ENCODE results near the gene RNF183. TPM values are rescaled to one million over a fixed set of nuclear protein-coding genes. Genes with fewer than 3 reads are reported as not detected.

Gene RNF183
- total RNA-seq, 1 donor from 2014 or later, result not detected

DNA sequence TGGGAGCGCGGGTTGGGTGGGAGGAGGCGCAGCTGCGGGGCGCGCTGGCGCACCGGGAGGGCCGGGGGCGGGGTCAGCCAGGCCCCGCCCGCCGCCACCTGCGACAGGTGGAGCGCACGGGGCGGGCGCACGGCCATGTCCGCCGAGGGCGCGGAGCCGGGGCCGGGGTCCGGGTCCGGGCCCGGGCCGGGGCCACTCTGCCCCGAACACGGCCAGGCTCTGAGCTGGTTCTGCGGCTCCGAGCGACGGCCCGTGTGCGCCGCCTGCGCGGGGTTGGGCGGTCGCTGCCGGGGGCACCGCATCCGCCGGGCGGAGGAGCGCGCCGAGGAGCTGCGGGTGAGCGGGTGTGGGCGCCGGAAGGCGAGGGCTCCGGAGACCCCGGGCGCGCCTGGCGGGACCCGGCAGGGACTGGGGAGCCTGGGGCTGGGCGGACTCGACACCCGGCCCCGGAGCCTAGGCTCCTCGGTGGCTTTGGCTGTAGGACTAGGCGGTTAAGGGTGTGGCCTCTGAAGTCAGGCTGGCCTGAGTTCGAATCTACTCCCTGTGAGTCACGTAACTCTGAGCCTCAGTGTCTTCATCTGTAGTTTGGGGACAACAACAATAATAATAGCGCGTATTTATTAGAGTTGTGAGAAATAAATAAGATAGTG is 46.4 kb upstream of the RNF183 start, which contains the start of gene BSPRY:
TSS of gene BSPRY (plus strand) at position 97 of the 650 bp plus-strand sequence. CDS start at position 136, 39 bp downstream.
- H3K4me1 ChIP-seq, result peaks cover 13% of the 10 kb centered on the region
- peak; percentile 87 to 95 for ATAC-seq
- DNase-seq, result peak; percentile 53
- peak within 1 kb of the TSS; percentile 66 for H3K4me3 ChIP-seq
- intact Hi-C loops (cut with DNase I), result no loop called here
- H3K27me3 ChIP-seq (ENCODE audit: low read depth), result peaks cover 19% of the 10 kb centered on the region
- TF ChIP-seq, protein P1, sequence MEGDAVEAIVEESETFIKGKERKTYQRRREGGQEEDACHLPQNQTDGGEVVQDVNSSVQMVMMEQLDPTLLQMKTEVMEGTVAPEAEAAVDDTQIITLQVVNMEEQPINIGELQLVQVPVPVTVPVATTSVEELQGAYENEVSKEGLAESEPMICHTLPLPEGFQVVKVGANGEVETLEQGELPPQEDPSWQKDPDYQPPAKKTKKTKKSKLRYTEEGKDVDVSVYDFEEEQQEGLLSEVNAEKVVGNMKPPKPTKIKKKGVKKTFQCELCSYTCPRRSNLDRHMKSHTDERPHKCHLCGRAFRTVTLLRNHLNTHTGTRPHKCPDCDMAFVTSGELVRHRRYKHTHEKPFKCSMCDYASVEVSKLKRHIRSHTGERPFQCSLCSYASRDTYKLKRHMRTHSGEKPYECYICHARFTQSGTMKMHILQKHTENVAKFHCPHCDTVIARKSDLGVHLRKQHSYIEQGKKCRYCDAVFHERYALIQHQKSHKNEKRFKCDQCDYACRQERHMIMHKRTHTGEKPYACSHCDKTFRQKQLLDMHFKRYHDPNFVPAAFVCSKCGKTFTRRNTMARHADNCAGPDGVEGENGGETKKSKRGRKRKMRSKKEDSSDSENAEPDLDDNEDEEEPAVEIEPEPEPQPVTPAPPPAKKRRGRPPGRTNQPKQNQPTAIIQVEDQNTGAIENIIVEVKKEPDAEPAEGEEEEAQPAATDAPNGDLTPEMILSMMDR (IDR thresholded peaks at IDR 0.05), result no peak
- no peaks in the 10 kb centered on the region for H3K36me3 ChIP-seq
- no peak within 1 kb of the TSS for H3K27ac ChIP-seq
- H3K9me3 ChIP-seq, result no peaks in the 10 kb centered on the region

DNA sequence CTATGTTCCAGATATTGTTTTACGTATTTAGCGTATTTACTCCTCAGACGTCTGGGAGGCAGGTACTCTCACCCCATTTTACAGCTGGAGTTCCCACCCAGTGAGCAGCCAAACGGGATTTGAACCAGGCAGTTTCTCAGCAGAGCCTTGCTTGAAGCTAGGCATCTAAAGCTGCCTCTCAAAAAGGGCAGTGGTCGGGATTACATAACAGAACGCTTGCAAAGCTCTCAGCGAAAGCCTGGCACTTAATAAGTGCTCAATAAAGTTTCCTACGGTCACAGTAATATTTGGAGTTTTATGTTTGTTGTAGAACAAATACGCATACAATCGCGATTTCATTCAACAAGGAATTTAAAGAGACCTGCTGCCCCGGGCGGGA is 45.9 kb upstream of the RNF183 start:
- Histone ChIP-seq H3K4me1 (peaks cover 15% of the 10 kb centered on the region), H3K4me3 (peak overlapping the region; percentile 66), H3K36me3 (no peaks in the 10 kb centered on the region), H3K27ac (no peak overlapping the region), H3K27me3 (ENCODE audit: low read depth) (peaks cover 19% of the 10 kb centered on the region), H3K9me3 (no peaks in the 10 kb centered on the region)
- intact Hi-C loops (cut with DNase I), result no loop called here
- TF ChIP-seq, protein P1 (IDR thresholded peaks at IDR 0.05), result no peak
- ATAC-seq (peak in 1 of 2 donors; percentile 16), DNase-seq (no peak)

DNA sequence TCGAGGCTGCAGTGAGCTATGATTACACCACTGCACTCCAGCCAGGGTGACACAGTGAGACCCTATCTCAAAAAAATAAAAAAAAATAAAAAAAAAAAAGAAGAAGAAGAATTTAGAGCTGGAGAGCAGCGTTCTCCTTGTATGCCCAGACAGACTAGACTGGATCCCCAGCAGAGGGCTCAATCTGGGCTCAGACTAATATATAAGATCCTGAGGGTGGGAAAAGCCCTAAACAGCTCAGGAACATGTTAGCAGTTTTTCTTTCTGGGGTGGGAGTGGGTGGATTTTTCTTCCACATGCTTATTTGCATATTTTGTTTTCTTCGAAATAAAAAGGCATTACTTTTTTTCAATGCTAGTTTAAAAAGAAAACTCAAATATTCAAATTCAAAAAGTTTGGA is 45.3 kb upstream of the RNF183 start:
- H3K27me3 ChIP-seq (ENCODE audit: low read depth), result peaks cover 19% of the 10 kb centered on the region
- H3K9me3 ChIP-seq, result no peaks in the 10 kb centered on the region
- DNase-seq (no peak), ATAC-seq (no peak)
- TF ChIP-seq, protein P1 (IDR thresholded peaks at IDR 0.05), result no peak
- intact Hi-C loops (cut with DNase I), result no loop called here
- H3K36me3 ChIP-seq, result no peaks in the 10 kb centered on the region
- peaks cover 20% of the 10 kb centered on the region for H3K4me1 ChIP-seq
- no peak overlapping the region for H3K27ac ChIP-seq
- no peak overlapping the region for H3K4me3 ChIP-seq

DNA sequence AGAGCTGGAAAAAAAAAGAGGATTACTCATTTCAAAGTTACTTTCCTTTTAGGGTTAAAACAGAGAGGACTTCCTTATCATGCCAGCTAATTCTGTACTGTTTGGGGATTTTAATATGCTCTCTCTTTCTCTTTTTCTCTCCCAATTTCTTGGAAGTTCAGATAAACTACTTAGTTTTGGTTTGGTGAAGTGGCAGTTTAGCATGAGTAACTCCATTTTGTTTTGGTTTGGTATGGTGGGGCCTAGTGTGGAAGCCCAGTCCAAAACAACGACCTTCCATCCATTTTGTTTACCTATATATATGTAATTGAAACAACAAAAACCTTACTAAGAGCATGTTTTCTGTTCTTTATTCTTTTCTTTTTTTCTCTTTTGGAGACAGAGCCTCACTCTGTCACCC is 42.5 kb upstream of the RNF183 start:
- Histone ChIP-seq H3K4me1 (peaks cover 20% of the 10 kb centered on the region), H3K27me3 (ENCODE audit: low read depth) (peaks cover 8% of the 10 kb centered on the region), H3K9me3 (no peaks in the 10 kb centered on the region), H3K4me3 (no peak overlapping the region), H3K36me3 (no peaks in the 10 kb centered on the region), H3K27ac (no peak overlapping the region)
- intact Hi-C loops (cut with DNase I), result no loop called here
- DNase-seq (no peak), ATAC-seq (no peak)
- TF ChIP-seq, protein P1 (IDR thresholded peaks at IDR 0.05), result no peak

DNA sequence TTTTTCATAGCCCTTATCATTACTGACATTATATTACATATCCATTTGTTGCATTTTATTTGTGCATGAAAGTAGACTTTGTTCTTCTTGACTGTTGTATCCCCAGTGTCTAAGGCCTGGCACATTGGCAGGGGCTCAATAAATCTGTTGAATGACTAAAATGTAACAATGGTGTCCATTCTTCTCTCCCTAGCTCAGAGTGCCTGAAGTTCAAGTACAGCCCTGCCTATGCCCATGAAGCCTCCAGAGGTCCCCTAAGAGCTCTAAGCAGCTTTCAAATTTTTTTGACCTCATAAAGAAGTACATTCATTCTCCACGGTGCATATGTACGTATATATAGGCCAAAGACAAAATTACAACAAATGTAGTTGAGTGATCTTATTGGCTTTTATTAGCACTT is 42.0 kb upstream of the RNF183 start:
- ATAC-seq (no peak), DNase-seq (no peak)
- H3K27ac ChIP-seq, result no peak overlapping the region
- TF ChIP-seq, protein P1 (IDR thresholded peaks at IDR 0.05), result no peak
- peaks cover 20% of the 10 kb centered on the region for H3K4me1 ChIP-seq
- intact Hi-C loops (cut with DNase I), result no loop called here
- H3K36me3 ChIP-seq, result no peaks in the 10 kb centered on the region
- H3K9me3 ChIP-seq, result no peaks in the 10 kb centered on the region
- H3K4me3 ChIP-seq, result no peak overlapping the region
- H3K27me3 ChIP-seq (ENCODE audit: low read depth), result peaks cover 3% of the 10 kb centered on the region

Data from lower lobe of right lung (tissue), 2 donors.